Immature natural killer cell (primary cell): ENCODE data around the gene RABGAP1L. TPM values are rescaled to one million over a fixed set of nuclear protein-coding genes. Genes with fewer than 3 reads are reported as not detected.
"Not testable (repeated sequence)": the region's sequence is repeated elsewhere in the genome, so short reads cannot be mapped to it uniquely, and the experiment has no call there.

ENCODE experiments used
- DNase-seq, 3 donors: peaks; one replicate each; pipeline ENCODE4 v3.0.0; 2022; ENCODE audit warnings: mixed read lengths in 1 of 3
- H3K27ac Mint-ChIP-seq, 6 donors: one replicate each; pipeline ENCODE4 v1.8.0; 2020; ENCODE audit warnings: mixed read lengths in 6 of 6, mild to moderate bottlenecking in 5 of 6, inconsistent platforms in 4 of 6, moderate library complexity in 3 of 6
- H3K27me3 Mint-ChIP-seq, 3 donors: one replicate each; pipeline ENCODE4 v1.8.0; 2020 to 2021; ENCODE audit warnings: low read depth in 3 of 3, mild to moderate bottlenecking in 3 of 3, mixed read lengths in 3 of 3, moderate library complexity in 3 of 3, inconsistent platforms in 1 of 3
- H3K36me3 Mint-ChIP-seq, 3 donors: one replicate each; pipeline ENCODE4 v1.8.0; 2020; ENCODE audit warnings: mixed read lengths in 3 of 3, inconsistent platforms in 2 of 3, mild to moderate bottlenecking in 2 of 3
- H3K4me1 Mint-ChIP-seq, 2 donors: one replicate each; pipeline ENCODE4 v1.8.0; 2020; ENCODE audit warnings: inconsistent platforms in 2 of 2, mild to moderate bottlenecking in 2 of 2, mixed read lengths in 2 of 2, moderate library complexity in 1 of 2
- H3K4me3 Mint-ChIP-seq, 5 donors: one replicate each; pipeline ENCODE4 v1.8.0; 2020; ENCODE audit warnings: mild to moderate bottlenecking in 5 of 5, mixed read lengths in 5 of 5, inconsistent platforms in 3 of 5, moderate library complexity in 3 of 5
- H3K9me3 Mint-ChIP-seq, 6 donors: one replicate each; pipeline ENCODE4 v1.8.0; 2020; ENCODE audit warnings: mild to moderate bottlenecking in 6 of 6, mixed read lengths in 6 of 6, inconsistent platforms in 4 of 6, moderate library complexity in 3 of 6
- polyA plus RNA-seq, 3 donors: library from polyadenylated mRNA; unstranded; fragments of 300-500 nt; fragmentation: Illumina TruSeq; gene quantifications; one replicate each; pipeline ENCODE4 v1.2.3, GENCODE V29; 2021

RABGAP1L gene
- polyA plus RNA-seq, 3 donors from 2014 or later, result 80.2 to 114 (median 86.8) TPM

- Mint-ChIP-seq H3K36me3 (no peaks in the 10 kb centered on the region), H3K4me1 (peaks cover 20 to 31% of the 10 kb centered on the region in 2 donors), H3K27me3 (no peaks in the 10 kb centered on the region), H3K4me3 (no peak overlapping the region), H3K9me3 (no peaks in the 10 kb centered on the region), H3K27ac (no peak overlapping the region)
- no peak for DNase-seq
Observed at GRCh38 chr1:174837386-174837785, 678.1 kb downstream of the RABGAP1L start.

GRCh38 chr1:174839211-174839610 is 679.9 kb downstream of the RABGAP1L start:
- Mint-ChIP-seq H3K4me1 (peaks cover 15 to 28% of the 10 kb centered on the region in 2 donors), H3K27ac (no peak overlapping the region), H3K36me3 (no peaks in the 10 kb centered on the region), H3K4me3 (no peak overlapping the region), H3K27me3 (no peaks in the 10 kb centered on the region), H3K9me3 (no peaks in the 10 kb centered on the region)
- no peak for DNase-seq

- H3K27me3 Mint-ChIP-seq, result no peaks in the 10 kb centered on the region
- no peaks in the 10 kb centered on the region for H3K9me3 Mint-ChIP-seq
- peaks cover 15 to 28% of the 10 kb centered on the region in 2 donors for H3K4me1 Mint-ChIP-seq
- peak overlapping the region in 1 of 6 donors; percentile 51 for H3K27ac Mint-ChIP-seq
- peak in 2 of 3 donors; percentile 2 to 5 for DNase-seq
- H3K4me3 Mint-ChIP-seq, result no peak overlapping the region
- H3K36me3 Mint-ChIP-seq, result no peaks in the 10 kb centered on the region
Observed at GRCh38 chr1:174841747-174842146, 682.4 kb downstream of the RABGAP1L start.

GRCh38 chr1:174848593-174849560 is 689.6 kb downstream of the RABGAP1L start:
- peaks cover 1 to 16% of the 10 kb centered on the region in 2 donors for H3K4me1 Mint-ChIP-seq
- not testable (repeated sequence) for H3K36me3 Mint-ChIP-seq, H3K9me3 Mint-ChIP-seq, DNase-seq, H3K27me3 Mint-ChIP-seq
- peak overlapping the region in 2 of 5 donors; percentile 29 to 50 for H3K4me3 Mint-ChIP-seq
- H3K27ac Mint-ChIP-seq, result peak overlapping the region in 2 of 6 donors; percentile 5 to 23

GRCh38 chr1:174850726-174851125 is 691.4 kb downstream of the RABGAP1L start:
- peak overlapping the region in 3 of 6 donors; percentile 4 to 61 (median 20) for H3K27ac Mint-ChIP-seq
- no peak overlapping the region for H3K4me3 Mint-ChIP-seq
- DNase-seq, result no peak
- H3K4me1 Mint-ChIP-seq, result peaks cover 1 to 16% of the 10 kb centered on the region in 2 donors
- H3K36me3 Mint-ChIP-seq, result no peaks in the 10 kb centered on the region
- no peaks in the 10 kb centered on the region for H3K9me3 Mint-ChIP-seq
- H3K27me3 Mint-ChIP-seq, result peaks cover 0 to 2% (median 0%) of the 10 kb centered on the region in 3 donors

GRCh38 chr1:174858301-174858700 is 699.0 kb downstream of the RABGAP1L start:
- Mint-ChIP-seq H3K27me3 (no peaks in the 10 kb centered on the region), H3K4me3 (no peak overlapping the region), H3K36me3 (peaks cover 6 to 10% (median 8%) of the 10 kb centered on the region in 3 donors), H3K9me3 (no peaks in the 10 kb centered on the region), H3K27ac (no peak overlapping the region), H3K4me1 (peaks cover 0 to 14% of the 10 kb centered on the region in 2 donors)
- no peak for DNase-seq

GRCh38 chr1:174870319-174870718 is 711.0 kb downstream of the RABGAP1L start:
- Mint-ChIP-seq H3K9me3 (no peaks in the 10 kb centered on the region), H3K36me3 (peaks cover 0 to 5% (median 0%) of the 10 kb centered on the region in 3 donors), H3K27ac (peak overlapping the region in 2 of 6 donors; percentile 20 to 24), H3K27me3 (no peaks in the 10 kb centered on the region), H3K4me3 (no peak overlapping the region), H3K4me1 (peaks cover 15 to 18% of the 10 kb centered on the region in 2 donors)
- no peak for DNase-seq

GRCh38 chr1:174871886-174872285 is 712.6 kb downstream of the RABGAP1L start:
- H3K36me3 Mint-ChIP-seq, result peaks cover 0 to 5% (median 0%) of the 10 kb centered on the region in 3 donors
- DNase-seq, result no peak
- H3K27me3 Mint-ChIP-seq, result no peaks in the 10 kb centered on the region
- peaks cover 16 to 34% of the 10 kb centered on the region in 2 donors for H3K4me1 Mint-ChIP-seq
- H3K9me3 Mint-ChIP-seq, result no peaks in the 10 kb centered on the region
- no peak overlapping the region for H3K4me3 Mint-ChIP-seq
- peak overlapping the region in 3 of 6 donors; percentile 0 to 57 (median 56) for H3K27ac Mint-ChIP-seq

GRCh38 chr1:174872615-174873058 is 713.3 kb downstream of the RABGAP1L start:
- H3K27me3 Mint-ChIP-seq, result no peaks in the 10 kb centered on the region
- peaks cover 0 to 5% (median 3%) of the 10 kb centered on the region in 3 donors for H3K36me3 Mint-ChIP-seq
- no peak for DNase-seq
- no peak overlapping the region for H3K4me3 Mint-ChIP-seq
- peaks cover 21 to 41% of the 10 kb centered on the region in 2 donors for H3K4me1 Mint-ChIP-seq
- peak overlapping the region in 3 of 6 donors; percentile 26 to 65 (median 48) for H3K27ac Mint-ChIP-seq
- H3K9me3 Mint-ChIP-seq, result no peaks in the 10 kb centered on the region

GRCh38 chr1:174874331-174875053 is 715.2 kb downstream of the RABGAP1L start:
- Mint-ChIP-seq H3K9me3 (no peaks in the 10 kb centered on the region), H3K4me3 (peak overlapping the region; percentile 80 to 88 (median 83)), H3K27me3 (no peaks in the 10 kb centered on the region), H3K27ac (peak overlapping the region; percentile 54 to 84 (median 64)), H3K4me1 (peaks cover 22 to 46% of the 10 kb centered on the region in 2 donors), H3K36me3 (peaks cover 0 to 4% (median 2%) of the 10 kb centered on the region in 3 donors)
- no peak for DNase-seq

GRCh38 chr1:174875306-174875705 is 716.0 kb downstream of the RABGAP1L start:
- no peaks in the 10 kb centered on the region for H3K9me3 Mint-ChIP-seq
- DNase-seq, result no peak
- peak overlapping the region in 3 of 6 donors; percentile 31 to 66 (median 57) for H3K27ac Mint-ChIP-seq
- H3K27me3 Mint-ChIP-seq, result no peaks in the 10 kb centered on the region
- H3K4me1 Mint-ChIP-seq, result peaks cover 22 to 46% of the 10 kb centered on the region in 2 donors
- peak overlapping the region; percentile 54 to 83 (median 80) for H3K4me3 Mint-ChIP-seq
- H3K36me3 Mint-ChIP-seq, result peaks cover 0 to 4% (median 0%) of the 10 kb centered on the region in 3 donors

- peak overlapping the region in 1 of 6 donors; percentile 19 for H3K27ac Mint-ChIP-seq
- no peak for DNase-seq
- peak overlapping the region in 4 of 5 donors; percentile 22 to 77 (median 58) for H3K4me3 Mint-ChIP-seq
- no peaks in the 10 kb centered on the region for H3K9me3 Mint-ChIP-seq
- no peaks in the 10 kb centered on the region for H3K27me3 Mint-ChIP-seq
- peaks cover 22 to 46% of the 10 kb centered on the region in 2 donors for H3K4me1 Mint-ChIP-seq
- peaks cover 4 to 6% (median 4%) of the 10 kb centered on the region in 3 donors for H3K36me3 Mint-ChIP-seq
Observed at GRCh38 chr1:174877208-174877673, 717.9 kb downstream of the RABGAP1L start.

- Mint-ChIP-seq H3K4me1 (peaks cover 12 to 29% of the 10 kb centered on the region in 2 donors), H3K4me3 (no peak overlapping the region), H3K36me3 (peaks cover 4 to 6% (median 4%) of the 10 kb centered on the region in 3 donors), H3K27ac (no peak overlapping the region), H3K9me3 (no peaks in the 10 kb centered on the region), H3K27me3 (peaks cover 0 to 1% (median 0%) of the 10 kb centered on the region in 3 donors)
- no peak for DNase-seq
Observed at GRCh38 chr1:174880171-174880570, 720.9 kb downstream of the RABGAP1L start.
